ENCODE results near the gene SPAG16.

DNA sequence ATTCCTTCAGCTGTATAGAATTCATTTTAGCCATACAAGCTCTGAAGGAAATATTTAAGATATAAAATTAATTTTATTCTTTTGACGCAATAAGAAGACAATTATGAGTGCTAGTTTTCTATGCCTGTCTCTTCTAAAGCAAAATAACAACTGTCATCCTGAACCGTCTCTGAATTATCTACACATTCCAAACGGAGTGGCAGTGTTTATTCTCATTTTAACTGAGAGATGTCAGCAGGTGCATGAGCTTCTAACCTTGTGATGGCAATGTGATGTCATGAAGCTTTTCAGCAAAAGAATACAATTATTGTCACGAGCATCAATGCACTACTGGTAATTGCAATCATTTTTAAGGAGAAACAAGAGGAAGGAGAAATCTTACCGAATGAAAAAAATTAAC is 274.8 kb downstream of the SPAG16 start:
- TF ChIP-seq POLR2A (IDR thresholded peaks at IDR 0.05; ENCODE audit: extremely low read depth, insufficient read length): no peak
- TF ChIP-seq, protein P1, sequence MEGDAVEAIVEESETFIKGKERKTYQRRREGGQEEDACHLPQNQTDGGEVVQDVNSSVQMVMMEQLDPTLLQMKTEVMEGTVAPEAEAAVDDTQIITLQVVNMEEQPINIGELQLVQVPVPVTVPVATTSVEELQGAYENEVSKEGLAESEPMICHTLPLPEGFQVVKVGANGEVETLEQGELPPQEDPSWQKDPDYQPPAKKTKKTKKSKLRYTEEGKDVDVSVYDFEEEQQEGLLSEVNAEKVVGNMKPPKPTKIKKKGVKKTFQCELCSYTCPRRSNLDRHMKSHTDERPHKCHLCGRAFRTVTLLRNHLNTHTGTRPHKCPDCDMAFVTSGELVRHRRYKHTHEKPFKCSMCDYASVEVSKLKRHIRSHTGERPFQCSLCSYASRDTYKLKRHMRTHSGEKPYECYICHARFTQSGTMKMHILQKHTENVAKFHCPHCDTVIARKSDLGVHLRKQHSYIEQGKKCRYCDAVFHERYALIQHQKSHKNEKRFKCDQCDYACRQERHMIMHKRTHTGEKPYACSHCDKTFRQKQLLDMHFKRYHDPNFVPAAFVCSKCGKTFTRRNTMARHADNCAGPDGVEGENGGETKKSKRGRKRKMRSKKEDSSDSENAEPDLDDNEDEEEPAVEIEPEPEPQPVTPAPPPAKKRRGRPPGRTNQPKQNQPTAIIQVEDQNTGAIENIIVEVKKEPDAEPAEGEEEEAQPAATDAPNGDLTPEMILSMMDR (IDR thresholded peaks at IDR 0.05; ENCODE audit: low read depth, low read length): no peak
- TF ChIP-seq, protein P2, sequence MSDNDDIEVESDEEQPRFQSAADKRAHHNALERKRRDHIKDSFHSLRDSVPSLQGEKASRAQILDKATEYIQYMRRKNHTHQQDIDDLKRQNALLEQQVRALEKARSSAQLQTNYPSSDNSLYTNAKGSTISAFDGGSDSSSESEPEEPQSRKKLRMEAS (IDR thresholded peaks at IDR 0.05; ENCODE audit: low read depth, low read length): no peak

Measured in NB4 (cell line).